GM21737 (cell line): ENCODE results near the gene TCHHL1.
"Not testable (repeated sequence)": the region's sequence is repeated elsewhere in the genome, so short reads cannot be mapped to it uniquely, and the experiment has no call there.

Experiments used
- ATAC-seq: cut with Tn5 transposase; IDR thresholded peaks from one replicate; pipeline ENCODE4 v1.9.1; 2021; ENCODE audit warnings: mild to moderate bottlenecking, moderate library complexity; ENCODE audit not compliant: unreplicated experiment

TCHHL1 gene

DNA sequence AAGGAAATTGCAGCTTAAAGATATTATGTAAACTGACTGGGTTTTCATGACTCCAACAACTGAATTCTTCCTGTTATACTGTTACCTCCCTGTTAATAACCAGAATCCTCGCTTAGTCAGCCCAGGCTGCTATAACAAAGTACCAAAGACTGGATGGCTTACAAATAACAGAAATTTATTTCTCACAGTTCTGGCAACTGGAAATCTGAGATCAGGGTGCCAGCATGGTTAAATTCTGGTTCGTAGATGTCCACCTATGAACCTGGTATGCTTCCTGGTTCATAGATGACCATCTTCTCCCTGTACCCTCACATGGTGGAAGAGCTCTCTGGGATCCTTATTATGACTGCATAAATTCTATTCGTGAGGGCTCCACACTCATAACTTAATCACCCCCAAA, 8.1 kb upstream of the TCHHL1 start:
- no peak for ATAC-seq

DNA sequence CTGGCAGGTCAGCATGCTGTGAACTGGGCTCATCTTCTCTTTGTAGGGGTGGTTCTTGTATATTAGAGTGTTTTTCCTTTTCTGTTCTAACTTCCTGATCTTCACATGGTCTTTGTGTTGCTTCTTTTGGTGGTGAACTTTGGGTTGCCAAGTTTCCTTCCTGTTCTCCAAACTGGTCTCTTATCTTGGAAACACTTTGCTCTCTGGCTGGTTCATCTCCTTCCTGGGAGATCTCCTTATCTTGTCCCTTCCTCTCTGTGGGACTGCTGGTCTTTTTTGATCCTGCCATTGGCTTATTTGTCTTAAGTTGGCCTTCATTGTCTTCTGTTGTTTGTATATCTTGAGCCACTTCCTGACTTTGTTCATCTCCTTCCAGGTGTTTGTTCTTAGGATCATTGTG, 2.1 kb downstream of the TCHHL1 start:
- ATAC-seq: no peak

DNA sequence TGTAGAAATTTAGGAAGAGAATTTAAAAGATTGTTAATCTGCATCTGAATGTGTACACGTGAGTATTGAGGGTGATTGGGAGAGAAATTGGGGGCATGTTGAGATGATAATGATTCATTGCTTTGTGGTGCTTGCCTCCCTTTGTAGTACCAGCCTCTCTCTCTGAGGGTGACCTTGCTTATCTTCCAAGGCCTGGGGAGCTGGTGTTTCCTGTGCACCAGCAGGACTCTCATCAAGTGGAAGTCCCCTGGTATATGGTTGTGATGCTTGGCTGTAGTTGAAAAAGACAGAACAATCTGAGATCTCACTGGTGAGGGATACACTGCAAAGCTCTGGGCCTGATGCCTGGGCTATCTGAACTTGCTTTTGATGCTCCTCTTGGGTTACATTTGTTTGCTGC, 4.0 kb downstream of the TCHHL1 start:
- no peak for ATAC-seq

DNA sequence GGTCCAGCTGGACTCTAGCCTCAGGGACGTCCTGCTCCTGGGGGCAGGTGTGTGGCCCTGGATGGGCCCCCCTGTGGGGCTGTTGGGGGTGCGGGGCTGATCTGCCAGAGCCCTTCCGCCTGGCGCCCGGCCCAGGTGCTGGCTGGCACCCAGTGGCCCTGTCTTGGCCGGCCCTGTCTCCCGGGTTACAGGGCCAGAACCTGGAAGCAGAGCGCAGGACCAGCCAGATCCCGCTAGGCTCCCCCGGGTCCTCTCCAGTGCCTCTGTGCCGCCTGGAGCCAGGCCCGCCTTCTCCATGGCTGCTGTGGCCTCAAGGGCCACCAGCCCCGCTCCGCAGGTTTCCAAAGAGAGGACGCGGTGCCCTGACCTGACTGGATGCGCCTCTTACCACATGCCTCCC, 7.8 kb downstream of the TCHHL1 start:
- ATAC-seq: not testable (repeated sequence)

DNA sequence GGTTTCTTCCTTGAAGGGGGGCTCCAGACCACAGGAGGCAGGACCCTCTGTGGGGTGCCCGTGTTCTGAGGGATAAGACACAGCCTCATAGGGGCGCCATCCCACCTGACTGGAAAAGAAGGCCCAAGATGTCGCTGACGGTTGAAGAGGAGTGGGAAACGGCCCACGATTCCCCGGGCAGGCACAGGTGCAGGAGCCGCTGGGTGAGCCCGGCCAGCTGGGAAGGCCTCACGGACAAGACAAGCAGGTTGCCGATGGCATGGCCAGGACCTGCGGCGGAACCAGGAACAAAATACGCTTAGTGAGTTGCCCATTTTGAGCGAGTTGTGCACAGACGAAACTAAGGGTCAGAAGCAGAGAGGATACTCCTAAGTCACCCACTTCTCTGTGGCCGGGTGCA, 8.4 kb downstream of the TCHHL1 start:
- not testable (repeated sequence) for ATAC-seq

DNA sequence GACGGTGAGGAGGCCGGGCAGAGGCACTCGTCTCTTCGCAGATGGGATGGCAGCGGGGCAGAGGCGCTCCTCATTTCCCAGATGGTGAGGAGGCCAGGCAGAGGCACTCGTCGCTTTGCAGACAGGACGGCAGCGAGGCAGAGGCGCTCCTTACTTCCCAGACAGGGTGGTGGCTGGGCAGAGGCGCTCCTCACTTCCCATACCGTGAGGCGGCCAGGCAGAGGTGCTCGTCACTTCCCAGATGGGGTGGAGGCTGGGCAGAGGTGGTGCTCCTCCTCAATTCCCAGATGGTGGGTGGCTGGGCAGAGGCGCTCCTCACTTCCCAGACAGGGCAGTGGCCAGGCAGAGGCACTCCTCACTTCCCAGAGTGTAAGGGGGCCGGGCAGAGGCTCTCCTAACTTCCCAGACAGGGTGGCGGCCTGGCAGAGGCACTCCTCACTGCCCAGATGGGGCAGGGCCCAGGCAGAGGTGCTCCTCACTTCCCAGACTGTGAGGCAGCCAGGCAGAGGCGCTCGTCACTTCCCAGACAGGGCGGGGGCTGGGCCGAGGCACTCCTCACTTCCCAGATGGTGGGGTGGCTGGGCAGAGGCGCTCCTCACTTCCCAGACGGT, 9.9 kb downstream of the TCHHL1 start:
- no peak for ATAC-seq

DNA sequence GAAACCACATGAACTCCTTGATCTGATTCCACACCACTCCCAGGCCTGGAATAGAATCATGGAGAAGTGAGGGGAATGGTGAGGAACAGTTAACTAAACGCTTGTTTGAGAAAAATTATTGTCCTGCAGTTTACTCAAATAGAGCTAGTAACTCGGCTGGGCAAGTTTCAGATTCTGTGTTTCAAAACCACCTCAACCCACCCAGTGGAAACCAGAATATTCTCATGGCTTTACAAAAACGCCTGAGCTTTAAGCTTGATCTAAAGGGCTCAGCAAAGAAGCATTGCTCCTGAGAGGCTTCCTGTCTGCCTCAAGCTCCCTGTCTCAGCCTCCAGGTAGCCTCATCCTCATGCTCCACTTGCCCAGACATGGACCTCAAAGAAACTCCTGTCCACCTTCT, 16.6 kb downstream of the TCHHL1 start:
- no peak for ATAC-seq

DNA sequence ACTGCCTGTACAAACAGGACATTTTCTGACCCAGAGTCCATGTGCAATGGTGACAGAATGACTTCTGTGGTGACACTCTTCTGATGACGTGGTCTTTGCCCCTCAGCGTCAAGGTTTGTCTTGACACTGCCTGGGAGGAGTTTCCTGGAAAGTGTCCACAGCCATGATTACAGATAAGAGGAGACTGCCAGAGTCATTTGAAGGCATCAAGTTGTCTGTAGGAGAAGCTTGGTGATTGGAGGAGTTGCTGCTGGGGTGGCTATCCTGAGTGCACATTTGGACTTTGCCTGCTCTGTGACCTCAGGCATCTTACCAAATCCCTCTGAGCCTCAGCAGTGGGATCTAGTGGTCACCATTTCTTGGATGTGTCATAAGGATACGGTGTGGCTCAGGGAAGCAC, 17.7 kb downstream of the TCHHL1 start:
- ATAC-seq: no peak

DNA sequence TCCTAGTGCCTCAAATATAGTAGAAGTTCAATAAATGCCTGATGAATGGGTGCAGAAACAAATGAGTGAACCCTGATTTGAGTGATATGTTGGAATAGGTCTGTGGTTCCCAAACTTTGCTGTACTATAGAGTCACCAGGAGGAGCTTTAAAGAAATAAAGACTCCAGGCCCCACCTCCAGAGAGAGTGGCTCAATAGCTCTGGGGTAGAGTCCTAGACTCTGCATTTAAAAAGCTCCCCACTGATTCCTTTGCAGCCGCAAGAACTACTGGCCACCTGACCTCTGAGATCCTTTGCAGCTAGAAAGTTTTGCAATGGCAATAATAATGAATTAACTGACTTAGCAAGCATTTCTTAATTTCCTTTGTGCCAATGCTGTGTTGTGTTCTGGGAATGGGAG, 20.9 kb downstream of the TCHHL1 start:
- no peak for ATAC-seq

DNA sequence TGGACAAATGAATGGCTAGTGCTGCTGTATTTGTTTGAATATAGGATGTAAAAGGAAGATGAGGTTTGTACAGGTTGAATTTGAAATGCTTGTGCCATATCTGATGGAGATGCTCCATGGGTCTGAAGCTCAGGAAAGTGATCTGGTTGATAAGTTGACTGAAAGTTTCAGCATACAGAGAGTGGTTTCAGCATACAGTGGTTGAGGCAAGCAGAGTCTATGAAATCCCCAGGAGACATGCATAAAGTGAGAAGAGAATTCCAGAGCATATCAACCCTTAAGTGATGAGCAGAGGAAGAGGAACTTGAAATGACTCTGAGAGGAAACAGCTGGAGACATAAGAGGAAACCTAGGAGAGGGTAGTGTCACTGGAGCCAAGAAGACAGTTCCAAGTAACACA, 21.7 kb downstream of the TCHHL1 start:
- ATAC-seq: no peak

DNA sequence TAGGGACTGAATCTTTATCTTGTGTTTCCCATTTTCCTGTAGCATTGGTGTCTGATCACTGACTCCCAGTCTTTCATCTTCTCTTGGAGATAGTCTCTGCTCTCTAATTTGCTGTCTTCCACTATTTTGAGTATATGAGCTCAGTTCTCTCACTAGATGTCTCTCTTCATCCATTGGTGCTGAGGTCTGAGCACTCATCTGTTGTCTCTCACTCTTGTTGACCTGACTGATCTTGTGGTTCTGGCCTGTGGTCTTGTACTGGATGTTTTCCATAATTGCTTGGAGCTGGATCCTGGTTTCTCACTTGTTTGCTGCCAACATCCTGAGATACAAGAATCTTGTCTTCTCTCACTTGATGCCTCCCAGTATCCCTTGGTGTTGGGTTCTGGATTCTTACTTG, 26.9 kb downstream of the TCHHL1 start:
- ATAC-seq: no peak

DNA sequence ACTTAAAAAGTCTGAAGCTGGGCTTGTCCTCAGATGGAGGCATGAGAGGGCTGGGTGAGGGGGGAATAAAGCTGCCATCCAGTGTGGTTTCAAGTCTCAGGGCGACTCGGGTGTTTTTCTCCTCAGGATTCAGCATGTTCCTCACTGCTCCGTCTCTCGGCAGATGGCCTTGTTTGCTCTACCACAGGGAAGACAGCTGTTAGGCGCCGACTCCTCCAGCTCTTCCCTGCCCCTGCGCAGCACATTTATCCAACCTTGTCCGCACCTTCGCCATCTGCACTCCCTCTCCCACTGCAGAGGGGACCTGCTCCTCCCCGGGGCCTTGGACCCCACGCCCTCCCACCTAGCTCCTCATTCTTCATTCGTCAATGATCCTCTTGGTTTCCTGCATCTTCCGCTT, 35.5 kb downstream of the TCHHL1 start:
- ATAC-seq: no peak

DNA sequence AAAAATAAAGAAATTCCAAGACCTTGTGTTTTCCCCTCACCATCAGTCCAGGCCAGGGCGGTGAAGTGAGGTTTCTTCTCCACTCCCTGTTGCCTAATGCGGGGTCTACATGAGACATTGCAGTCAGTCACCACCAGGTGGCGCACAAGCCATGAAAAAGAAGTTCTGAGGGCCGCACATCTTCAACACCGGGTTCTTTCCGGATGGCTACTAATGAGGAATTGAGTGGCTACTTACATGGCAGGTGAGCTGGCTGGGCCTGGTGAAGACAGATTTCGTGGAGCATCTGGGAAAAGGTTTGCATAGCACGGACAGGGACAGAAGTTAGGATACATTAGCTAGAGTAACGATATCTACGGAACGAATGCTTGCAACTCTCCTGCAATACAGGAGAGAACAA, 36.3 kb downstream of the TCHHL1 start:
- no peak for ATAC-seq

DNA sequence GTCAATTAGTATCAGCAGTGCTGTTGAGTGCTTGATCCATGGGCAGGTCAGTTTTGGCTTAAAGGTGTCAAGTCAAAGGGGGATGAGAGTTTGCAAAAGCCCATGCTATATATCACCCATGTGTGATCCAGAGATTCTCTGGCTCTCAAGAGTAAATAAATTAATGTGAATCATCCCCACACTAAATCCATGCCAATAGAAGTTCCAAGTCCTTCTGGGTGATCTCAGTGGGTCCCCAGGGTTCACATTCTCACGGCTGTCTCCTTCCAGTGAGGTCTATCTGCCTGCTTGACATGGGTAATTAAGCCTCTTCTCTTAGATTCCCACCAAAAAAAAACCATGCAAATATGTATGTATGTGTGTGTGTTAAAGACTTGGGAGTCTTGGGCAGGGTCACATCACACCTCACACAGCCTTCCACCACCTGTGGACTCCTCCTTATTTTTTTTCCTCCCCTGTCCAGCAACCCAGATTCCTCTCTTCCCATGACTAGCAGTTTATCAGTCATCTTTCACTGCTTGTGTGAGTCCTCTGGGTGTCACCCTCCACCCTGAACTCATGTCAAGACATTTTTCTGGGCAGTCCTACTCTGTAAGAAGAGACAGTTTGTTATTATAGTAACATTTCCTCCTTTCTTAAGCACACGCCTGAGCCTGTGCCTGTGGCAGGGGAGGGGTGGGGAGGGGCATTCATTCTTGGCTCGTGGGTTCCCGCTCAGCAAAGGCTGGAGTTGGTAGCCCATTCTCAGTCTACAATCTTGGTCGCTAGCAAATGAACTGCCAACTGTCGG, 37.8 kb downstream of the TCHHL1 start:
- no peak for ATAC-seq

DNA sequence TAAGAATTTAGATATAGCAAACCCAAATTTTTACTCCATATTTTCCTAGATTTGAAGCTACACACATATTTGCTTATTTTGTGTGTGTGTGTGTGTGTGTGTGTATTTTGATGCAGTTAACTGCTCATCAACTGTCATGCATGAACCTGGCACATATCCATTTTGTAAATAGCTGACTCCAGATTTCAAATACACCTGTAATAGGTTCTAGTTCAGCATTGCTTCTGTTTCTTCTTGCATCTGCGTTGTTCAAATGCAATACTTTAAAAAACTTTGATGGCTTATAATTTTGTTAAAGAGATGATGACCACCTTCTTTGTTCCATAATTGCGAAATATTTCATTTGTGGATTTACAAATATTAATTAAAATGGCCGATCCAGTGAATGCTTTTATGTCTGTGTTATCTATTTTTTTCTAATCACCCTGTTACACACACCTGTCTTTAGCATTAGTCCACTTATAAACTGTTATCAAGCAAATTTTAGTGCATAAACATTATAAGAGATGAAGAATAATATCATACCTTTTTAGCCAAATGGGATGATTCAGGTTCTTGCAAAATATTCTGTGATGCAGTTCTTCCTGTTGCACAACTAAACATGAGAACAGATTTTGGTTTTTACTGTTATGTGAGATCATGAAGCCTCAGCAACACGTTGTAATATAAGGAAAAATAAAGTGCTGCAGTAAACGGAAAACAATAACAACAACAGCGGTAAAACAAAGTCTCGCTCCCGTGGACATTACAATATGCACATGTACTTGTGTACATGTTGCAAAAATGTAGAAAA, 39.4 kb downstream of the TCHHL1 start:
- ATAC-seq: no peak

DNA sequence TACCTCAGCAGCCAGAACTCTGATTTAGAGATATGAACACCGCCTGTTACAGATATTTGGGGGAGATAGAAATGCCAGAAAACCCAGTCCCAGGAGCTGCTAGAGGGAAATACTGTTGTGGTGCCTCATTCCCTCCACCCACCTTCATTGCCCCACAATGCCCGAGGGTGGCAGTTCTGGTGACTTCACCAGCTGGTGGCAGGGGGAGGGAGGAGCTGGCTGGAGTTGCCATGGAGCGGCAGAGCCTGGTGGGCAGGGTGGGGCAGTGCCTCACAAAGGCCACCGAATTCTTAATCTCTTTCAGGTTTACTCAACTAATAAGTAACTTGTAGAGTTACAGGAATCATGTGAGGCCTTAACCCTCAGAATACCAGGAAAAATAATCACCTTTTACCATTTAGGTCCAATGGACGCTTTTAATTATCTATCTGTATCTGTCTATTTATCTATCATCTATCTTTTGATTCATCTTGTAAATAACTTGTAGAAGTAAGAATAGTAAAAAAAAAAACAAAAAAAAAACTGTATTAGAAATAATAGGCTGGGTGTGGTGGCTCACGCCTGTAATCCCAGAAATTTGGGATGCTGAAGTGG, 40.4 kb downstream of the TCHHL1 start:
- ATAC-seq: peak; percentile 15

DNA sequence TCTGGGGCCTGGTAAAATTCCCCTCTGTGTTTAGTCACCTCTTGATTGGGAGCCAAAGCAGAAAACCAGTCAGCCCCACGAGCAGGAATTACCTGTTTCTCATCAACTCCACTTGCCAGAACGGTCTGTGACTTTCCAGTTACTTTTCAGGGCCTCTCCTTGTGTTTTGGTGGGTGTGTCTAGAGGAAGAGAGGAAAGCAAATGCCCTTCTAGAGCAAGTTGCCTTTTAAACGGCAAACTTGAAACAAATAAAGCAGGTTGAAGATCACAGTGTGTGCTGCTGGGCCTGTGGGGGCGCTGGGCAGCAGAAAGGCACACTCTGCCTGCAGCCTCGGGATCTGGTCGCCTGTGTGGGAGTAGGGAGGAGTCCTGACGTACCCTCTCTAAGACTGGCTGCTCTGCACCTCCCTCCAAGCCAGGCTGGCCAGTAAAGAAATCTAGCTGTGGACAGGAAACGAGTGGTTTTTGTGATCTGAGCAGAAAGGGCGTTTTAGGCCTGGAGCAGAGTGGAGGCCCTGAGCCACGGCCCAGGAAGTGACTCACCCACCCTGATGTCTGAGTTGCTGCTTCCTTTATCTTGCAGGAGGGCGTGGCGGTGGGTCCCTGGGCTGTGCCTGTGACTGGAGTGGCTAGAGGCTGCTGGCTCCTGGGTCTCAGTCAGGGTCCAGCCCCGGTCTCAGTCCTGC, 41.0 kb downstream of the TCHHL1 start:
- ATAC-seq: peak; percentile 91

DNA sequence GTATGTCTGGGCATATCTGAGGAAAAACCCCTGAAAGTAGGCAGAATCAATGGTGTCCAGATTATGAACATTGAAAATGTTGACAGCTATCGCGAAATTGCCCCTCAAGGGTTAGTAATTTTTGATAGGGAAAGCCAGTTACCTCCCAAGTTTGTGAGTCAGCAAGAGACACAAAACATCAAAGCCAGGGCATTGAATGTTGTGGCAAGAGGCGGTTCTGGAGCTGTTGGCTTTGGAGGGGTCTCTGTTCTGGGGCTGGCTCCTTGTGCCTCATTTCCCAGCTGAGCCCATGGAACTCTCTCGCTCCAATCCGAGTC, 41.5 kb downstream of the TCHHL1 start:
- no peak for ATAC-seq

DNA sequence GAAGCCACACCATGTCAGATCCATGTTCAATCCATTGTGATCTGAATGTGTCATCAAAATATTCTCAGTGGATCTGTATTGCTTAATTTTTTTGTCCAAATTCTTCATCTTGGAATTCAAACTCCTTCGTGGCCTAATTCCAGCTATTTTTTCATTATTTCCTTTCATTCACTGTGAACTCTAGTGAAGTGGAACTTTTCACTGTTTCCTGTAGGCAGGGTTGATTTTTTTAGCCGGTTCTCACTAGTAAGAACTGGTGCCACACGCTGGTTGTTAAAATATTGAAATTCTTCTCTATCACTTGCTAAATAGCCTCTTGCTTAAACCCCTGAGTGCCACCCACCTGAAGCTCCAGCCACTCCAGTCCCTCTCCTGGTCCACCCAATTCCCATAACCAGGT, 44.5 kb downstream of the TCHHL1 start:
- no peak for ATAC-seq

DNA sequence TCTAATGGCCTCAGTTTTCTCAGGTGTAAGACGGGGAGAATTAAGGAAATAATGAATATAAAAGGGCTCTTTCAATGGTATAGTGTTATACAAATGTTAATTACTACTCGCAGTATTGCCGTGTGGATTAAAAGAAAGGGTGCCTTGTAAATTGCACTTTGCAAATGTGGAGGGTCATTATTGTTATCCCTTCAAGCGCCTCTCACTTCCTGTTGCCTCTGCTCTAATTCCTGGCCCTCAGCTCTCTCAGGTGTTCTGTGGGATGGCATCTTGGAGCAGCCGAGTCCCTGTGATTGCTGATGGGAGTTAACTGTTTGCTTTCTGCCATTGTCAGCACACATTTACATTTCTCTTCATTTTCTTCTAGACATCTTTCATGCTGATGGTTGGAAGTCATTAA, 45.0 kb downstream of the TCHHL1 start:
- ATAC-seq: no peak

DNA sequence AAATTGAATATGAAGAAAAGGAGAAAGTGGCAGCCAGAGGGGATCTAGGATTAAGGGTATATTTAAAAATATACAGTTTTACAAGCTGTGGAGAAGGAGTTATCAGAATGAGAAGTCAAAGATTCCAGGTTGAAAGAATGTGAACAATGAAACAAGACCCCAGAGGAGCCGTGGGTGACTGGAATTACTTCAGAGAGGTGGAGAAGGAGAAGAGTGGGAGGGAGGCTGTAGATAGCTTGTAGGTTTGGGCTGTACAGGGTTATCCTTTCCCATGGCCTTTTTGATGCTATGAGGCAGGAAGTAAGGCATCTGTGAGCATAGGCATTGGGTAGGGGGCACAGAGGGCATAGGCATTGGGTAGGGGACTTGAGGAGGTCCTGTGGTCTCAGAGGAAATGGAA, 46.8 kb downstream of the TCHHL1 start:
- ATAC-seq: no peak
